ENCODE results near the gene CCDC196.

GRCh38 chr14:66507181-66507721 is 21.1 kb downstream of the CCDC196 start:
- TF ChIP-seq YY1 (IDR thresholded peaks at IDR 0.05; ENCODE audit: extremely low read depth, insufficient replicate concordance, low read depth, low read length) (no peak), CTCF (IDR thresholded peaks at IDR 0.05 in 2 of 3, conservative IDR thresholded peaks at IDR 0.05 in 1 of 3; ENCODE audit: borderline replicate concordance in 1 of 3, insufficient read depth in 1 of 3, low read depth in 2 of 3, low read length in 2 of 3) (no peak)

All from HCT116 (cell line).